ENCODE data around the gene WSCD1. TPM values are rescaled to one million over a fixed set of nuclear protein-coding genes. Genes with fewer than 3 reads are reported as not detected.

WSCD1 gene
- total RNA-seq, 2 experiments from 2014 or later = not detected

GRCh38 chr17:6098050-6098822, 28.1 kb downstream of the WSCD1 start:
- H3K4me1 Mint-ChIP-seq = no peaks in the 10 kb centered on the region
- DNase-seq = no peak

GRCh38 chr17:6098823-6099180, 28.6 kb downstream of the WSCD1 start:
- no peak for DNase-seq
- Mint-ChIP-seq H3K4me3 (no peak overlapping the region), H3K4me1 (no peaks in the 10 kb centered on the region), H3K36me3 (ENCODE audit: low read depth) (no peaks in the 10 kb centered on the region), H3K27ac (no peak overlapping the region), H3K27me3 (no peaks in the 10 kb centered on the region), H3K9me3 (no peaks in the 10 kb centered on the region)
- ChIA-PET CTCF (no interaction called here), POLR2A (interaction anchor here (0.7 kb wide), 1 partner anchor 63 kb away, joined by 3 read pairs; no protein-coding TSS in a partner anchor)

More at GRCh38 chr17:6098050-6098822, 28.1 kb downstream of the WSCD1 start:
- ChIA-PET POLR2A (no interaction called here), CTCF (no interaction called here)
- Mint-ChIP-seq H3K27me3 (no peaks in the 10 kb centered on the region), H3K27ac (no peak overlapping the region), H3K9me3 (no peaks in the 10 kb centered on the region), H3K4me3 (no peak overlapping the region), H3K36me3 (ENCODE audit: low read depth) (no peaks in the 10 kb centered on the region)

GRCh38 chr17:6099492-6099891, 29.3 kb downstream of the WSCD1 start:
- H3K27ac Mint-ChIP-seq = no peak overlapping the region
- ChIA-PET CTCF (no interaction called here), POLR2A (interaction anchor here (0.7 kb wide), 1 partner anchor 62 kb away, joined by 3 read pairs; no protein-coding TSS in a partner anchor)
- H3K4me1 Mint-ChIP-seq = no peaks in the 10 kb centered on the region
- no peak overlapping the region for H3K4me3 Mint-ChIP-seq
- no peaks in the 10 kb centered on the region for H3K27me3 Mint-ChIP-seq
- no peak for DNase-seq
- no peaks in the 10 kb centered on the region for H3K36me3 Mint-ChIP-seq (ENCODE audit: low read depth)
- no peaks in the 10 kb centered on the region for H3K9me3 Mint-ChIP-seq

GRCh38 chr17:6100146-6100545, 30.0 kb downstream of the WSCD1 start:
- POLR2A ChIA-PET = no interaction called here
- CTCF ChIA-PET = no interaction called here
- H3K27me3 Mint-ChIP-seq = no peaks in the 10 kb centered on the region
- H3K9me3 Mint-ChIP-seq = no peaks in the 10 kb centered on the region
- no peaks in the 10 kb centered on the region for H3K36me3 Mint-ChIP-seq (ENCODE audit: low read depth)
- no peak overlapping the region for H3K27ac Mint-ChIP-seq
- H3K4me1 Mint-ChIP-seq = no peaks in the 10 kb centered on the region
- no peak for DNase-seq
- H3K4me3 Mint-ChIP-seq = no peak overlapping the region

GRCh38 chr17:6100891-6101500, 30.8 kb downstream of the WSCD1 start:
- Mint-ChIP-seq H3K4me1 (no peaks in the 10 kb centered on the region), H3K36me3 (ENCODE audit: low read depth) (no peaks in the 10 kb centered on the region), H3K27ac (no peak overlapping the region), H3K9me3 (no peaks in the 10 kb centered on the region), H3K4me3 (no peak overlapping the region), H3K27me3 (no peaks in the 10 kb centered on the region)
- DNase-seq = no peak
- POLR2A ChIA-PET = no interaction called here
- CTCF ChIA-PET = no interaction called here

- CTCF ChIA-PET = no interaction called here
- no peaks in the 10 kb centered on the region for H3K4me1 Mint-ChIP-seq
- H3K9me3 Mint-ChIP-seq = no peaks in the 10 kb centered on the region
- POLR2A ChIA-PET = no interaction called here
- H3K36me3 Mint-ChIP-seq (ENCODE audit: low read depth) = no peaks in the 10 kb centered on the region
- H3K27ac Mint-ChIP-seq = no peak overlapping the region
- H3K4me3 Mint-ChIP-seq = no peak overlapping the region
- no peak for DNase-seq
- no peaks in the 10 kb centered on the region for H3K27me3 Mint-ChIP-seq
Observed at GRCh38 chr17:6101706-6102105, 31.5 kb downstream of the WSCD1 start.

- no peaks in the 10 kb centered on the region for H3K9me3 Mint-ChIP-seq
- CTCF ChIA-PET = no interaction called here
Observed at GRCh38 chr17:6102615-6103014, 32.4 kb downstream of the WSCD1 start.

GRCh38 chr17:6104956-6105648, 34.9 kb downstream of the WSCD1 start:
- Mint-ChIP-seq H3K36me3 (ENCODE audit: low read depth) (no peaks in the 10 kb centered on the region), H3K27me3 (no peaks in the 10 kb centered on the region), H3K4me3 (no peak overlapping the region), H3K4me1 (no peaks in the 10 kb centered on the region), H3K9me3 (no peaks in the 10 kb centered on the region), H3K27ac (no peak overlapping the region)
- ChIA-PET CTCF (no interaction called here), POLR2A (no interaction called here)
- DNase-seq = no peak

More at GRCh38 chr17:6102615-6103014, 32.4 kb downstream of the WSCD1 start:
- Mint-ChIP-seq H3K27ac (no peak overlapping the region), H3K36me3 (ENCODE audit: low read depth) (no peaks in the 10 kb centered on the region), H3K4me1 (no peaks in the 10 kb centered on the region), H3K4me3 (no peak overlapping the region), H3K27me3 (no peaks in the 10 kb centered on the region)
- DNase-seq = no peak
- POLR2A ChIA-PET = no interaction called here

GRCh38 chr17:6105649-6106007, 35.4 kb downstream of the WSCD1 start:
- ChIA-PET CTCF (no interaction called here), POLR2A (no interaction called here)
- Mint-ChIP-seq H3K27me3 (no peaks in the 10 kb centered on the region), H3K4me3 (no peak overlapping the region), H3K4me1 (peaks cover 4% of the 10 kb centered on the region), H3K27ac (no peak overlapping the region), H3K9me3 (no peaks in the 10 kb centered on the region), H3K36me3 (ENCODE audit: low read depth) (no peaks in the 10 kb centered on the region)
- DNase-seq = no peak

- Mint-ChIP-seq H3K27ac (no peak overlapping the region), H3K4me3 (no peak overlapping the region), H3K27me3 (peaks cover 3% of the 10 kb centered on the region), H3K9me3 (no peaks in the 10 kb centered on the region), H3K4me1 (peaks cover 4% of the 10 kb centered on the region), H3K36me3 (ENCODE audit: low read depth) (no peaks in the 10 kb centered on the region)
- ChIA-PET POLR2A (no interaction called here), CTCF (no interaction called here)
- DNase-seq = no peak
Observed at GRCh38 chr17:6106212-6106611, 36.0 kb downstream of the WSCD1 start.

GRCh38 chr17:6107791-6108190, 37.6 kb downstream of the WSCD1 start:
- Mint-ChIP-seq H3K4me1 (peaks cover 4% of the 10 kb centered on the region), H3K36me3 (ENCODE audit: low read depth) (no peaks in the 10 kb centered on the region), H3K4me3 (no peak overlapping the region), H3K9me3 (no peaks in the 10 kb centered on the region), H3K27ac (no peak overlapping the region), H3K27me3 (peaks cover 6% of the 10 kb centered on the region)
- no peak for DNase-seq
- CTCF ChIA-PET = no interaction called here
- POLR2A ChIA-PET = no interaction called here

- Mint-ChIP-seq H3K27me3 (peaks cover 9% of the 10 kb centered on the region), H3K9me3 (no peaks in the 10 kb centered on the region), H3K4me3 (no peak overlapping the region), H3K36me3 (ENCODE audit: low read depth) (no peaks in the 10 kb centered on the region), H3K4me1 (peaks cover 4% of the 10 kb centered on the region), H3K27ac (no peak overlapping the region)
- CTCF ChIA-PET = no interaction called here
- POLR2A ChIA-PET = no interaction called here
- DNase-seq = no peak
Observed at GRCh38 chr17:6108382-6108781, 38.2 kb downstream of the WSCD1 start.

GRCh38 chr17:6108987-6109386, 38.8 kb downstream of the WSCD1 start:
- Mint-ChIP-seq H3K36me3 (ENCODE audit: low read depth) (no peaks in the 10 kb centered on the region), H3K27ac (no peak overlapping the region), H3K9me3 (no peaks in the 10 kb centered on the region), H3K4me1 (peaks cover 4% of the 10 kb centered on the region), H3K27me3 (peaks cover 12% of the 10 kb centered on the region), H3K4me3 (no peak overlapping the region)
- ChIA-PET POLR2A (no interaction called here), CTCF (no interaction called here)
- DNase-seq = no peak

- Mint-ChIP-seq H3K4me3 (no peak overlapping the region), H3K9me3 (no peaks in the 10 kb centered on the region), H3K27ac (no peak overlapping the region), H3K4me1 (peaks cover 4% of the 10 kb centered on the region), H3K27me3 (peaks cover 15% of the 10 kb centered on the region), H3K36me3 (ENCODE audit: low read depth) (no peaks in the 10 kb centered on the region)
- no peak for DNase-seq
- ChIA-PET CTCF (no interaction called here), POLR2A (no interaction called here)
Observed at GRCh38 chr17:6109536-6109935, 39.4 kb downstream of the WSCD1 start.

Data from activated CD4-positive, alpha-beta memory T cell treated with anti-CD3 and anti-CD28 coated beads, Interleukin-2, amount 10 ng/mL, durations not matched to agents 7 days and 5 days (primary cell).